ENCODE measurements around the gene CELSR1.

Gene CELSR1

GRCh38 chr22:46443850-46444389 lies 93.5 kb downstream of the CELSR1 start:
- DNase-seq (ENCODE audit: low spot score) = no peak

- no peak for DNase-seq (ENCODE audit: low spot score)
Observed at GRCh38 chr22:46442217-46442853, 95.1 kb downstream of the CELSR1 start.

GRCh38 chr22:46439576-46440465 lies 97.6 kb downstream of the CELSR1 start:
- no peak for DNase-seq (ENCODE audit: low spot score)

DNA sequence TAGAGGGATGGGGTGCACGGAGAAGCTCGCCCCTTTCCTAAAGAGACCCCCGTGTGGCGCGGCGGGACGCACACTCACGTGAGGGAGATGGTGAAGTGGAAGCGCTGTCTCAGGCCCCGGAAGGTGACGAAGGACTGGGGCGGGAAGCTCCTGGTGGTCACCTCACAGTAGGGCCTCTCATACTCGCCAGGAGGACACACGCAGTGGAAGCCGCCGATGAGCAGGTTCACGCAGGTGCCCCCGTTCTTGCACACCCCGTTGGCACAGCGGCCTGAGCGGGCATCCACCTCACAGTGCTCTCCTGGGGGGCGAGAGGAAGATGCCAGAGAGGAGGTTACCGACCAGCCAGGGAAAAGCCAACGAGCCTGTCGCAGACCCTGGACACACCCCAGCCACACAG lies 98.3 kb downstream of the CELSR1 start:
- DNase-seq (ENCODE audit: low spot score) = no peak

DNA sequence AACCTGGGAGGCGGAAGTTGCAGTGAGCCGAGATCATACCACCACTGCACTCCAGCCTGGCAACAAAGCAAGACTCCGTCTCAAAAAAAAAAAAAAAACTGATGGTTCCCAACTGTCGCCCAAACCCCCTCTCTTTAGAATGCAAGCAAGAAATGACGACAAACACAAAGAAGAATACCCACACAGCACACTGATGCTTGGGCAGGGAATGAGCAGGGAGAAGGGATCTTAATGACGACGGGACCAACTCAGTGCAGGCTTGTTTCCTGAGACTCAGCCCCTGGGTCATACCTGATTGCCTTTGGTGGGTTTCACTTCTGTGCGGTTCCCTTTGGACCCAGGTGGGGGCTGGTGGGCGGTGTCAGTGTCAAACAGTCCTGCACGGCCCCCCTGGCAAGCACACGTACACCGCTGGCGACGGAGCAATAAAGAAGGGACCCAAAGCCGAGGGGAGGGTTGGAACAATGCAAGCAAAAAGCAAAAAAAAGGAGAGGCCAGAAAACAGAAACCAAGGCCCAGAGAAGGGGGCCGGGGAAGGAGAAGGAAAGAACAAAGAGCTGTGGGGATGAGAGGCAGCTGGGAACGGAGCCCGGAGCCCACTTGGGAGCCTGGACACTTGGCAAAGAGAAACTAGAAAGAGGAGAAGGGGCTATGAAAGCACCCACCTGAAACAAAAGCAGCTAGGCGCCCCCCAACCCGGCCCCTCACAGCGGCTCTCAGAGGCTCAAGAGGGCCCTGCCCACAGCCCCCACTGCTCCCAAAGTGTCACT lies 99.6 kb downstream of the CELSR1 start:
- DNase-seq (ENCODE audit: low spot score) = no peak

- no peak for DNase-seq (ENCODE audit: low spot score)
Observed at GRCh38 chr22:46436595-46437175, 100.7 kb downstream of the CELSR1 start.

GRCh38 chr22:46433318-46433717 lies 104.1 kb downstream of the CELSR1 start:
- DNase-seq (ENCODE audit: low spot score) = no peak

- peak; percentile 36 for DNase-seq (ENCODE audit: low spot score)
Observed at GRCh38 chr22:46432164-46433068, 105.0 kb downstream of the CELSR1 start.

DNA sequence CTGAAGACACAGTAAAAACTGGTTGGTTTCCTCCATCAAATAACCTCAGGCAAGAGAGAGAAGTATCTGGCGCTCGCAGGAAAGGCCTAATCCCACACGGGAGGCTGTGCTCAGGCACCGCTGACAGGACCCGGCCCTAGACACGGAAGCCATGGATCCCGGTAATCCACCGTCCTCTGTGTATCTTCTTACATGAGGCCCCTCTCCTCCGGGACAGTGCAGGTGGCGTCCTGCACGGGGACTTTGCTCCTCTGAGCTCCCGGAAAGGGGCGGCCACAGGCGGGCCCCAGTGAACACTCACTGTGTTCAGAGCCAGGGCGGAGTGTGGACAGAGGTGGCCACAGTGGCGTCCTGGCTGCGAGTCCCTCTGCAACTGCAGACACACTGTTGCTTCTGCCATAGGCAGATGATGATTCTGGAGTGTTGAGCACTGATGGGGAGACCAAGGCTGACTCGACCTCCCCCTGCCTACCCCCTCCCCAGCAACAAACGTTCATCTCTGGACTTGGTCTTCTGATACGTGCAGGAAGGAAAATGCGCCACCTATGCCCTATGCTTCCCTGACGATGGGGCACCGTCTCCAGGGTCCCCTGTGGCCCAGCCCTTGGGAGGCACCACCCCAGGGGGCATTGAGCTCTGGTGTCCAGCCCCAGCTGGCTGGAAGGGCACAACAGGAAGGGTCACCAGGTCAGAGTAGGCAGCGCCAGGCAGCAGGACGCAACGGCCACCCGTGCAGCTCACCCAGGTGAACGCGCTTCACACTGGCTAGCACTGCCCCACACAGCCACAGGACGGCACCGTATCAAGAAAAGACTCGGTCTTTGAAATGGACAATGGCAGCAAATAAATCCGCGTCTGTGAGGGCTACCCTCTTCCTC lies 106.2 kb downstream of the CELSR1 start:
- no peak for DNase-seq (ENCODE audit: low spot score)

- no peak for DNase-seq (ENCODE audit: low spot score)
Observed at GRCh38 chr22:46429325-46429853, 108.0 kb downstream of the CELSR1 start.

- DNase-seq (ENCODE audit: low spot score) = no peak
Observed at GRCh38 chr22:46428602-46429324, 108.7 kb downstream of the CELSR1 start.

- DNase-seq (ENCODE audit: low spot score) = no peak
Observed at GRCh38 chr22:46428171-46428570, 109.2 kb downstream of the CELSR1 start.

DNA sequence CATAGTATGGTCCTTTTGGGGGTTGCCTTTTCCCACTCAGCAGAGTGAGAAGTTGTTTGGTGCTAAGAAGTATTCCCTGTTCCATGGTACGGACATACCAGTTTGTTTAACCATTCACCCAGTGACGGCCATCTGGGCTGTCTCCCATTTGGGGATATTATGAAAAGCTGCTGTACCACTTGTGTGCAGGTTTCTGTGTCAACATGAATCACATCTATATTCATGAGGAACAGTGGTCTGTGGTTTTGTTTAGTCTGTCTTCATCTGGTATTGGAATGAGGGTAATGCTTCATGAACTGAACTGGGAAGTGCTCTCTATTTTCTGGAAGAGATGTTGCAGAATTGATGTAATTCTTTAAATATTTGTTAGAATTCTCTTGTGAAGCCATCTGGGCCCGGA lies 112.4 kb downstream of the CELSR1 start:
- no peak for DNase-seq (ENCODE audit: low spot score)

- no peak for DNase-seq (ENCODE audit: low spot score)
Observed at GRCh38 chr22:46424496-46424895, 112.9 kb downstream of the CELSR1 start.

DNA sequence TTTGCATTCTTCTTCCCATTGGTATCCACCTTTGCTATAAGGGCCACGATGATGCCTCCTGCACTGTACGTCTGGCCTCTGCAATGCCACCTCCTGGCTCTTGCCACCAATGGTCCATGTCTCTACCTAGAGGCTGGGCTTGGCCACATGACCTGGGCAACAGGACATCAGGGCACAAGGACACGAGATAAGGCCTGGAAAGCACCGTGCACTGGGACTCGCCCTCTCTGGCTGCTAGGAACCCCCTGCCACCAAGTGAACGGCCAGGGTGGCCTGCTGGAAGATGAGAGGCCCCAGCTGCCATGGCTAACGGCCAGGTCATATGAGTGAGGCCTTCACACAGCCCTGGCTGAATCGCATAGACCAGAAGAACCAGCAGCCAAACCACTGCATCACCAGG lies 114.5 kb downstream of the CELSR1 start:
- no peak for DNase-seq (ENCODE audit: low spot score)

DNA sequence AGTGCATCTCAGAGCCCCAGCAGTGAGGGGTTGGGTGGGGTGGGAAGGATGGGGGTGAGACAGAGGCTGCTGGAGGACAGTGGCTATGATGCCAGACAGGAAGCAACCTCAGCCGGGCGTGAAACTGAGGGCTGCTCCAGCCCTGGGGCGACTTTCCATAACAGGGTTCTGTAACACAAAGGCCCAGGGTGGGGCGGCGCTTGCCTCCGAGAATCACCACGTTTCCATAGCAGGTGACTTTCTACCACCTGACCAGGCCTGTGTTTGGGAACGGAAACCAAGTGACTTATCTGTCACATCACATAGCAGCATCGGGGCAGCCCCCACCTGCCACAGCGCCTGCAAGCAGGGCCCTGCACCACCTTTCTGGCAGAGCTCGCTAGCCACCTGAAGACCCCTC lies 116.2 kb downstream of the CELSR1 start:
- no peak for DNase-seq (ENCODE audit: low spot score)

DNA sequence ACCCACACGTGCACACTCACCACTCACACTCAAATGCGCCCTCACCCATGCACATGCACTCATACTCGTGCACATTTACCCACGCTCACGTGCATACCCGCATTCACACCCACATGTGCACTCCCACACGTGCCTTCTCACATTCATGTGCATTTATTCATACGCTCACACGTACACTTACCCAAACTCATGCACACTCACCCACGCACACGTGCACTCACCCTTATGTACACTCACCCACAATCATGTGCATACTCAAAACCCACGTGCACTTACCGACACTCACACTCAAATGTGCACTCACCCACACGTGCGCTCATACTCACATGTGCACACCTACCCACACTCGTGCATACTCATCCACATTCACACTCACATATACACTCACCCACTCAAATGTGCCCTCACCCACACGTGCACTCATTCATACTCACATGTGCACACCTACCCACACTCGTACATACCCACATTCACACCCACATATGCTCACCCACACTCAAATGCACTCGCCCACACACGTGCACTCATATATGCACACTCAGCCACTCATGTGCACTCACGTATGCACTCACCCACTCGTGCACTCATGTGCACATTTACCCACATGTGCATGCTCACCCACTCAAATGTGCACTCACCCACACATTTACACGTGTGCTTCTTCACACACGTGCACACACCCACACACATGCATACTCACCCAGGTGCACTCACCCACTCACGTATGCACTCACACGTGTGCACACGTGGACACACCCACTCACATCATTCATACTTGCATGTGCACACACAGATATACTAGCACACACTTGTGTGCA lies 117.5 kb downstream of the CELSR1 start:
- no peak for DNase-seq (ENCODE audit: low spot score)

DNA sequence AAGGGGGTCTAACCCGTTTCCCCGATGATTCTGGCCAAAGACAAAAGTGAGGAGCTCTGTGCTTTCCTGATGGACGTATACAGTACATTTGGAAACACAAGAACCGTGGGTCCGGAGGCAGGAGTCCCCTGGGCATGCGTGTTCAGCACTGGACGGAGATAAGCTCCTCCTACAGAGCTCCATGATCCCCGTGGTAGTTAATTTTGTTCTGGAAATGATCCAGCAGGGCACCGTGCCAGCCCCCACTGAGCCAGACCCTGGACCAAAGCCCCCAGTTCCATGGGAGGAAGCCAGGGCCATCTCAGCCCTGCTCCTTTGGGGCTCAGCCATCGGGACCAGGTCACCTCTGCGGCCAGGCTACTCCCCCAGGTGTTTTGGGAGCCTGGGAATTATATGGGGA lies 118.6 kb downstream of the CELSR1 start:
- no peak for DNase-seq (ENCODE audit: low spot score)

All from NAMALWA (cell line).